ENCODE measurements around the gene AGAP1. TPM values are rescaled to one million over a fixed set of nuclear protein-coding genes. Genes with fewer than 3 reads are reported as not detected.
"Not testable (repeated sequence)": the region's sequence is repeated elsewhere in the genome, so short reads cannot be mapped to it uniquely, and the experiment has no call there.

Gene AGAP1
- total RNA-seq, 2 donors from 2014 or later = 22.5 to 23.9 TPM

- ATAC-seq (no peak), DNase-seq (no peak)
- intact Hi-C loops (cut with DNase I) = no loop called here
These were observed 436.9 kb downstream of the AGAP1 start for GRCh38 chr2:235930701-235931100.

GRCh38 chr2:235931676-235932075, 437.8 kb downstream of the AGAP1 start:
- ATAC-seq (no peak), DNase-seq (no peak)
- intact Hi-C loops (cut with DNase I) = no loop called here

DNA sequence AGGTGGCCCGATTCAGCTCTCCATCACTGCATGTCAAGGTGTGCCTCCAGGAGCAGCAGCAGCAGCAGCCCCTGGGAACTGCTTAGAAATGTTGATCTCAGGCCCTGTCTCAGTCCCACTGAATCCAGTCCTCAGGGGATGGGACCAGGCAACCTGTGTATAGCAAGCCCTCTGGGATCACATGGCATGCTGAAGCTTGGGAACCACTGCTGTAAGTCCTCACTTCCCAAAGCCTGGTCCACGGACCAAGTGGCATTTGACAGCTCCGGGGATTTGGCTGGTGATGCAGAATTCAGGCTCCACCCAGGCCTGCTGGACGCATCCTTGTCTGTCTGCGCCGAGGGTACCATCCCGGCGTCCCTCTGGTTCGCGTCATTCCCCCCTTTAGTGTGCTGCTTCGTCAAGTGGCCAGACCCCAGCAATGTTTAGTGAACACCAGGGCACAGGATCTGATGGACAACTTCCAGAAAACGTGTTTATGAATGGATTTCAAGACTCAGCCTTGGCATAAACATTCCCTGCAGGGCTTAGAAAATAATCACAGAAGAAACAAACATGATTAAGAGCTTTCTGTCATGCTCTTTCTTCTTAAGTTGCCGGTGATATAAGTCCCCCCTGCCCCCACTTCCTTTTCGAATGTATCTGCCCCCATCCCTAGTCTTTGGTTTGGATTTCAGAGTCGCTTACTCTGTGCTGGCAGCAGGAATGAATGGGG, 440.4 kb downstream of the AGAP1 start:
- no peak for ATAC-seq
- intact Hi-C loops (cut with DNase I) = no loop called here
- no peak for DNase-seq

- DNase-seq (no peak), ATAC-seq (no peak)
- intact Hi-C loops (cut with DNase I) = no loop called here
These were observed 441.1 kb downstream of the AGAP1 start for GRCh38 chr2:235934774-235935484.

- intact Hi-C loops (cut with DNase I) = no loop called here
- DNase-seq (no peak), ATAC-seq (no peak)
These were observed 441.9 kb downstream of the AGAP1 start for GRCh38 chr2:235935773-235936172.

DNA sequence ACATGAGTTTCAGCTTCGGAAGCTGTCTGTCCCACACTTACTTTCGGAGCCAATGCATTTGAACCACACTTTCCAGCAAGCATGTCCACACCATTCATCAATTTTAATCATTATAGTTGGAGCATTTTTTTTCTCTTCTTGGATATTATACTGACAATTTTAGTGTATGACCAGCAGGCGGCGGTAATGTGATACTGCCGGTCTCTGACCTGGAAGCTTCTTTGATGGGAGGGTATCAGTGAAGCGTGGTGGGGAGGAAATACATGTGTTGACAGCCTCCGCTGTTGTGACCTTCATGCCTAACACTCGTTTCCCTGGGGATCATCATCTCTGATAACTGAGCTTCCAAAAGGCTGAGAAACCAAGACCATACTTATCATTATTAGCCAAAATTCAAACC, 442.6 kb downstream of the AGAP1 start:
- no peak for DNase-seq
- intact Hi-C loops (cut with DNase I) = no loop called here

GRCh38 chr2:235937087-235937486, 443.2 kb downstream of the AGAP1 start:
- no peak for ATAC-seq
- intact Hi-C loops (cut with DNase I) = no loop called here

More for the DNA sequence above, 442.6 kb downstream of the AGAP1 start:
- no peak for ATAC-seq

GRCh38 chr2:235937526-235937925, 443.7 kb downstream of the AGAP1 start:
- ATAC-seq (no peak), DNase-seq (no peak)
- intact Hi-C loops (cut with DNase I) = no loop called here

More at GRCh38 chr2:235937087-235937486, 443.2 kb downstream of the AGAP1 start:
- DNase-seq = no peak

DNA sequence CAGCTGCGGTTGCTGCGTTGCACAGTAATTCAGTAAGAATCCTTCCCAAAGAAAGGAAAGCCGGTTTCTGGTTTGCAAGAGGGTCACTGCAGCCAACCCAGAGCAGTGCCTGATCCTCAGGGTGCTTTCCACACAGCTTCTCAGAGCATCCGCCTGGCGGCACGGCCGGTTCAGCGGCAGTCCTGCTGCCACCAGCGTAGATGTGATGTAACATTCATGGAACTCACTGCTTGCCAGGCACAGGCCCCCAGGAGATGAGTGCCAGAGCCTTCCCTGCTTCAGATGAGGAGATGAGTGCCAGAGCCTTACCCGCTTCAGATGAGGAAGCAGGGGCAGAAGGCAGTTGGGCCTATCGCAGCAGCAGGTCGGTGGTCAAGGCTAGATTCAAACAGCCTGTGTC, 444.1 kb downstream of the AGAP1 start:
- ATAC-seq = no peak
- intact Hi-C loops (cut with DNase I) = no loop called here
- no peak for DNase-seq

- intact Hi-C loops (cut with DNase I) = no loop called here
- ATAC-seq = no peak
- no peak for DNase-seq
These were observed 444.8 kb downstream of the AGAP1 start for GRCh38 chr2:235938611-235939010.

GRCh38 chr2:235939471-235939870, 445.6 kb downstream of the AGAP1 start:
- intact Hi-C loops (cut with DNase I) = no loop called here
- no peak for DNase-seq
- peak in 1 of 2 donors; percentile 7 for ATAC-seq

DNA sequence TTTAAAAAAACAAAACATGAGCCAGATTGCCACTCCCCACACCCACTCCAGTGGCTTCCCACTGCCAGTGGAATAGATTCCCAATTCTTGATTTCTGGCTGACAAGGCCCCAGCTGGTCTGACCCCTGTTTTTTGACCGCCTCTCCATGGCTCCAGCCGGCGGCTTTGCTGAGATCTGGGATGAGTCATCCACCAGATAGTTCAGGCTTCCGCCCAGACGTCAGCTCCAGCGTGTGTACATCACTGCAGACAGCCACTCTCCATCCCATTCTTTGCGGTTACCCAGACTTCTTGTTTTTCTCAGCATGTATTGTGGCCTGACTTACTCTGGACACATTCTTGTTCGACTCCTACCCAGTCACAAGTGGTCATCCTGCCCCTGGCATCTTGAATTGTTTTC, 446.5 kb downstream of the AGAP1 start:
- DNase-seq = peak; percentile 71
- peak; percentile 83 to 97 for ATAC-seq
- intact Hi-C loops (cut with DNase I) = no loop called here

DNA sequence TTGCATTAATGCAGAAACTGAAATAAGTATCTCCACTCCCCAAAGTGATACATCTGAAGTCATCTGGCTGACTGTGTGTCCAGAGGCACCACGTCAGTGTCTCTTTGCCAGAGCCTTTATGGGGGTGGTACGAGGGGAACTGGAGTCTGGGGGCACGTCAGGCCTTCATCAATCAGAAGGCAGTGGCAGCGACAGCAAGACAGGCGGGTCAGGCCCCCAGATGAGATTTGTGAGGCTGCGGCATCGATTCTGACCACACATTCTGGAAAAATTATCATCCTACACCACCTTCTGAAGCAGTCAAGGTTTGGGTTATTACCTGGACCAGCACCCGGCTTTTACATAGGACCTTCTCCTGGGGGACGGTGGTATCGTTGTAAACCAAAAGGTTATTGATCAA, 450.7 kb downstream of the AGAP1 start:
- no peak for ATAC-seq
- intact Hi-C loops (cut with DNase I) = no loop called here
- DNase-seq = no peak

GRCh38 chr2:235945608-235946140, 451.8 kb downstream of the AGAP1 start:
- DNase-seq (no peak), ATAC-seq (no peak)
- intact Hi-C loops (cut with DNase I) = no loop called here

DNA sequence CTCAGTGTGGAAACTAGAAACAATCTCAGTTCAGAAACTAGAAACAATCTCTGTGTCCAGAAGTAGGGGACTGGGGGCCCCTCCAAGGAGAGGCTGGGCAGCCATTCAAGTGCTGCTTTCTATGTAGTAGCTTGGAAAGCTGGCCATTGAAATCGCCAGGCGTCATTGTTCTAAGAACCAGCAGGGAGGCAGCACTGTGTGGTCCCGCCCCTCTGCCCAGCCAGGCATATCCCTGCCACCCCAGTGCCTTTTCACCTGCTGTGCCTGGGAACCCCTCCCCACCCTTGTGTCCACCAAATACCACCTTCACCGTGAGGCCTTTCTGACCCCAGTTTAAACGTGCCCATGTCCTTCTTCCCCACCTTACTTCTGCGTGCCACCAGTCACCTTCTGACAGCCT, 452.7 kb downstream of the AGAP1 start:
- intact Hi-C loops (cut with DNase I) = no loop called here
- DNase-seq (no peak), ATAC-seq (no peak)

- intact Hi-C loops (cut with DNase I); DNase-seq: not testable (repeated sequence)
These were observed 453.2 kb downstream of the AGAP1 start for GRCh38 chr2:235947055-235947454.

GRCh38 chr2:235949567-235950472, 456.0 kb downstream of the AGAP1 start:
- DNase-seq = no peak
- ATAC-seq = peak in 1 of 2 donors; percentile 11
- intact Hi-C loops (cut with DNase I) = no loop called here

More at GRCh38 chr2:235947055-235947454, 453.2 kb downstream of the AGAP1 start:
- ATAC-seq = not testable (repeated sequence)

DNA sequence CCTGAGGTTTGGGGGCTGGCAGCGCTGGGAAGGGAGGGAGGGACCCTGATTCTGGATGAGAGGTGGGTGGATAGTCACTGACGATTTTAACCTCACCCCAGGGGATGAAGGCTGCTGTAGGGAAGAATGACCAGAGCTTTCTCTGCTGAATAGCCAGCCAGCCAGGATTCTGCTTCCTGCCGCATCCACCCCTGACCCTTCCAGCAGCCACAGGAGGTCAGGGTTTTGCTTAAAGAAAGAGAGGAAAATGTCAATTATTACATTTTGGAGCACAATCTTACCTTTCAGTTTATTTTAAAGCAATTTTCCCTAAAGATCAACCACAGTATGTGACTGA, 456.6 kb downstream of the AGAP1 start:
- ATAC-seq (peak in 1 of 2 donors; percentile 23), DNase-seq (no peak)
- intact Hi-C loops (cut with DNase I) = no loop called here

GRCh38 chr2:235951493-235951892, 457.6 kb downstream of the AGAP1 start:
- DNase-seq (no peak), ATAC-seq (no peak)
- intact Hi-C loops (cut with DNase I) = no loop called here

- ATAC-seq = no peak
- intact Hi-C loops (cut with DNase I) = no loop called here
- DNase-seq = no peak
These were observed 458.1 kb downstream of the AGAP1 start for GRCh38 chr2:235951982-235952381.
